Measurements from ENCODE around the gene PAK4. TPM values are rescaled to one million over a fixed set of nuclear protein-coding genes. Genes with fewer than 3 reads are reported as not detected.

Gene PAK4
- total RNA-seq, 4 donors from 2014 or later: 6.1 to 16.3 (median 7.5) TPM

GRCh38 chr19:39170386-39171231 is 45.0 kb downstream of the PAK4 start:
- peaks cover 0 to 75% of the 10 kb centered on the region in 2 donors for H3K36me3 ChIP-seq
- ATAC-seq: no peak
- H3K27ac ChIP-seq: no peak overlapping the region

GRCh38 chr19:39171479-39172465 is 46.2 kb downstream of the PAK4 start:
- H3K36me3 ChIP-seq: peaks cover 0 to 87% of the 10 kb centered on the region in 2 donors

More at GRCh38 chr19:39170386-39171231, 45.0 kb downstream of the PAK4 start:
- Histone ChIP-seq H3K4me1 (peaks cover 0 to 34% (median 12%) of the 10 kb centered on the region in 3 donors), H3K4me3 (no peak overlapping the region), H3K9me3 (no peaks in the 10 kb centered on the region), H3K27me3 (no peaks in the 10 kb centered on the region)
- TF ChIP-seq EP300 (IDR thresholded peaks at IDR 0.05) (no peak), POLR2AphosphoS5 (IDR thresholded peaks at IDR 0.05) (no peak), POLR2A (IDR thresholded peaks at IDR 0.05) (no peak), CTCF (IDR thresholded peaks at IDR 0.05) (no peak)
- 46 to 82% methylated on average over 2 of the region's 17 CpGs for WGBS, 2 donors (ENCODE audit: low coverage in 1 of 2)

GRCh38 chr19:39172700-39173501 is 47.3 kb downstream of the PAK4 start:
- Histone ChIP-seq H3K27ac (no peak overlapping the region), H3K36me3 (peaks cover 0 to 97% of the 10 kb centered on the region in 2 donors), H3K4me1 (peaks cover 0 to 13% (median 0%) of the 10 kb centered on the region in 3 donors), H3K27me3 (no peaks in the 10 kb centered on the region), H3K4me3 (no peak overlapping the region), H3K9me3 (no peaks in the 10 kb centered on the region)
- WGBS, 2 donors (ENCODE audit: low coverage in 1 of 2): 53% methylated on average over 4 of the region's 45 CpGs; no CpG with 5 or more reads in 1 of the 2 donors
- no peak for ATAC-seq
- TF ChIP-seq POLR2AphosphoS5 (IDR thresholded peaks at IDR 0.05): no peak
- TF ChIP-seq CTCF (IDR thresholded peaks at IDR 0.05): no peak
- TF ChIP-seq EP300 (IDR thresholded peaks at IDR 0.05): no peak
- no peak for TF ChIP-seq POLR2A (IDR thresholded peaks at IDR 0.05)

More at GRCh38 chr19:39171479-39172465, 46.2 kb downstream of the PAK4 start:
- WGBS, 2 donors (ENCODE audit: low coverage in 1 of 2): 62% methylated on average over 6 of the region's 27 CpGs; no CpG with 5 or more reads in 1 of the 2 donors
- no peaks in the 10 kb centered on the region for H3K27me3 ChIP-seq
- no peak overlapping the region for H3K27ac ChIP-seq
- TF ChIP-seq CTCF (IDR thresholded peaks at IDR 0.05): no peak
- no peak for TF ChIP-seq POLR2A (IDR thresholded peaks at IDR 0.05)
- no peak for TF ChIP-seq POLR2AphosphoS5 (IDR thresholded peaks at IDR 0.05)
- TF ChIP-seq EP300 (IDR thresholded peaks at IDR 0.05): no peak
- H3K4me3 ChIP-seq: no peak overlapping the region
- peaks cover 0 to 23% (median 7%) of the 10 kb centered on the region in 3 donors for H3K4me1 ChIP-seq
- no peak for ATAC-seq
- no peaks in the 10 kb centered on the region for H3K9me3 ChIP-seq

GRCh38 chr19:39173502-39173991 is 48.0 kb downstream of the PAK4 start:
- ATAC-seq: no peak
- TF ChIP-seq CTCF (IDR thresholded peaks at IDR 0.05): no peak
- TF ChIP-seq EP300 (IDR thresholded peaks at IDR 0.05): no peak
- TF ChIP-seq POLR2A (IDR thresholded peaks at IDR 0.05): no peak
- TF ChIP-seq POLR2AphosphoS5 (IDR thresholded peaks at IDR 0.05): no peak

More at GRCh38 chr19:39173502-39173991, 48.0 kb downstream of the PAK4 start:
- no peaks in the 10 kb centered on the region for H3K27me3 ChIP-seq
- H3K4me1 ChIP-seq: peaks cover 0 to 13% (median 0%) of the 10 kb centered on the region in 3 donors
- H3K27ac ChIP-seq: no peak overlapping the region
- H3K36me3 ChIP-seq: peaks cover 0 to 99% of the 10 kb centered on the region in 2 donors
- no peak overlapping the region for H3K4me3 ChIP-seq
- no peaks in the 10 kb centered on the region for H3K9me3 ChIP-seq
- 100% methylated on average over 5 of the region's 25 CpGs; no CpG with 5 or more reads in 1 of the 2 donors for WGBS, 2 donors (ENCODE audit: low coverage in 1 of 2)

Data from gastroesophageal sphincter (tissue), 4 donors.